Fibroblast of peridontal ligament (primary cell): ENCODE data around the gene GDPGP1.

Experiments used
- DNase-seq: peaks from one replicate; pipeline ENCODE4 v3.0.0-alpha.2; 2010; ENCODE audit errors: extremely low read depth

The GDPGP1 gene

DNA sequence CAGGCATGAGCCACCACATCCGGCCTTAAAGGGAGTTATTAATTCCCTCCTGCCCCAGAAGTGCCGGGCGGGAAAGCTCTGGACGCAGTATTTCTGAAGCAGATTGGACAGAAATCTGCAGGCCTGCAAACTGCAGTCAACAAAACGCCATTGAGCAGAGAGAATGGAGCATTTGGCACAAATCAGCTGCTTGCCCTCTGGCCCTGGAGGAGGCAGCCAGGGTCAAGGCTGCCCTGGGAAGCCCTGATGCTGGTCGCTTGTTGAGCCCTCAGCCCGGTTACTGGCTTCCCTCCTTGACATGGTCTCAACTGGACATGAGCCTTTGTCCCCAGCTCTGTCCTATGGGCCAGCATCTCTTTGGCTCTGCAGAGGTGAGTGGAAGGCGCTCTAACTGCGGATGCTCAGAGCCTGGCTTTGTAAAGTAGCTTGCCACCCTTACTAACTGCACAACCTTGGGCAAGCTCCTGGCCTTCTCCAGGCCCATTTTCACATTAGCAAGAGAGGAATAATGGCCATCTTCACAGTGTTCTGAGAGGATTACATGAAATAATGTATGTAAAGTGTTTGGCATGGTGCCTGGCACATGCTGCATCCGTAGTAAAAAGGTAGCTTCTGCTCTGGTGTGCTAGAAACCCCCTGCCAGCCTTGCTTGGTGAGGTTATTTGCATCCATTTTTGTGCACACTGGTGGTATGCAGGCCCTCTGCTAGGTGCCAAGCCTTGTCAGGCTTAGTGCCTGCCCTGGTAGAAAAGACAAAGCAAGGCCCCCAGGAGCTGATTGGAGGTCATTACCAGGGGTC, 28.8 kb upstream of the GDPGP1 start:
- no peak for DNase-seq

DNA sequence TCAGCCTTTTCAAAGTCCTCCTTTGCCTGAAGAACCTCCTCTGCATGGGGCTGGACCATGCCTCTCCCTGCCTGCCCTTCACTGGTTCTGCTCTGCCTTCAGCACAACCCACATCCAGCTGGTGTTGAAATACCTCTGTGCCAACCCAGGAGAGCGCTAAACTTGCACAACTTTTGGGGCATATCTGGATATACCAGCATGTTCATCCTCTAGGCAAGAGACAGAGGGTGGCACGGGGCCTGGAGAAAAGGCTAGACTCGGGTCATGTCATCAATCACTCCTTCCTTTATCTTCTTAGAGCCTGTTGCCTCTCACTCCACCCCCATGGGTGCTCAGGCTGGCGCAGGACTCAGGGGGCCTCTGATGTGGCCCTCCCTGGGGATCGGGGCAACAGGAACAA, 28.1 kb upstream of the GDPGP1 start:
- DNase-seq, result no peak

DNA sequence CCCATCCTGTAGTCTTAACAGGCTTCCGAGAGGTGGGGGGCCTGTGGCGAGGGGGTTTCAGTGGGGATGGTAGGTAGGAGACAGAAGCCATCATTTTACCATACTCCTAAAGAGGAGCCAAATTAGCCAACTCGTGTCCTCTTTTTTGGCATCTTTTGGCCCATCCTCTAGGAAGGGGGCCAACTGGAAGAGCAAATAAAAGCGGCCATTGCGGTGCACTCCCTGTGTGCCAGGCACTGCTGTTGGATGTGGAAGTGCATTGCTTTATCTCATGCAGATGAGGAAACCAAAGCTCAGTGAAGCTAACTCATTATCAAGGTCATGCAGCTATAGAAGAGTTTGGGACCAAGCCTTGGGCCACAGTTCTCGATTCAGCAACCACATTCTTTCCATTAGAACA, 26.8 kb upstream of the GDPGP1 start:
- DNase-seq, result no peak

DNA sequence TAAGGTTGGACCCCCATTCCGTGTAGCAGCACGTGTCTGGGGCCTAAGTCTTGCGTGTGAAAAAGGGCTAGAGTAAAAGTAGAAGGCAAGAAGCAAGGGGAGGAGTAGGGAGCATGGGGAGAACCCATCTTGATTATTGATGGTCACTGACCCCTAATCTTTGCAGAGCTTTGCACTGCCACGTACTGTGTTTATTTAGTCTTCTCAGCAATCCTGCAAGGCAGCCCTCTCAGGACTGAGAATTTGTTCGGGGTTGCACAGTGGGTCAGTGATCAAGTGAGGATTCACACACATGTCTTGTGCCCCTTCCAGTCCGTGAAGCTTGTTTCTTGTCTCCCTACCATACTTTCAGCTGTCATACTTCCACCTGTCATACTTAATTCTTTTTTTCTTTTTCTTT, 25.7 kb upstream of the GDPGP1 start:
- no peak for DNase-seq

DNA sequence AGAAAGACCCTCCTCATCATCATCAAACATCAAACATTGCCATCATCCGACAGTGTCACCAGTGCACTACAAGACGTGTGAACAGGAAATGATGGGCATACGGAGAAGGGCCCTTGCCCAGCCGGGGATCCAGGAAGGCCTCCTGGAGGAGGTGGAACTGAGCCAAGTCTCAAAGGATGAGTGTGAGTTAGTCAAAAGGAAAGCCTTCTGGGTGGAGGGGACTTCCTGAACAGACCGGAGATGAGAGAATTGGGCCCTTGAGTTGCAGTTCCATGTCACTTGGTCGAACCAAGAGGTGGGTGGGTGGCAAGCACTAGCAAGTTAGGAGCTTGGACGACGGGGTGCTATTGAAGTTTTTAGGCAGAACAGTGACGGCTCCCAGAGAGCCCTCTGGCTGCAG, 24.4 kb upstream of the GDPGP1 start:
- DNase-seq, result no peak

DNA sequence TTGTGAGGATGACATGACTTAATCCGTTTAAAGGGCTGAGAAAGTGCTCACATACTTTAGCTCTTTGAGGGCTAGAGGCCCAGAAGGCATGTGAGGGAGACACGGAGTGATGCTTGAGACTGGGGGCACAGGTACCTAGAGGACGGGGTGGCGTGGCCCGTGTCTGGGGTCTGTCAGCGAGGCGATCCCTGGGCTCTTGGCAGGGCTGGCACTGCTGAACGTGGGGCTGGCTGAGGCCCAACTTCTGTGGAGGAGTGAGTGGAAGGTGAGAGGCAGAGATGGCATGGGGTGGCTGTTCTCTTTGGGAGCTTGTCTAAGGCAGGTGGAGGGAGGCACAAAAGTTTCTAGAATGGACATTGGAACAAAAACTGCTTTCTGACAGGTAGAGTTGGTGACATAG, 23.4 kb upstream of the GDPGP1 start:
- no peak for DNase-seq

DNA sequence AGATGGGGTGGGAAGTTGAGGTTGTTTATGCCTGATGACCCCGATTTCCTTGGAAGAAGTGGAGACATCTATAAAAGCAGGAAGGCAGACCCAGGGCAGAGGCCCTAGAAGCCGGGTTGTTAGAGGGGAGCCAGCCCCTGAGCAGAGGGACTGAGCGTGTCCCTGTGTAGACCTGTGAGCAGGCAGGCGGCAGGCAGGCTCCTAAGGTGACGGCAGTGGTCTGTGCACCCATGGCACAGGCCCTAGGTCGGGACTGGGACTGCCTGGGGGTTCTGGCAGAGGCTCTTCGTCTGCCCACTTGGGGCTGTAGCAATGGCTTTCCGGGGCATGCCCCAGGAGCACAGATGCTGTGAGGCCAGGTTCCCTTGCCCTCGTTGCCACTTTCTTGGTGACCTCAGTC, 23.0 kb upstream of the GDPGP1 start:
- DNase-seq, result no peak

DNA sequence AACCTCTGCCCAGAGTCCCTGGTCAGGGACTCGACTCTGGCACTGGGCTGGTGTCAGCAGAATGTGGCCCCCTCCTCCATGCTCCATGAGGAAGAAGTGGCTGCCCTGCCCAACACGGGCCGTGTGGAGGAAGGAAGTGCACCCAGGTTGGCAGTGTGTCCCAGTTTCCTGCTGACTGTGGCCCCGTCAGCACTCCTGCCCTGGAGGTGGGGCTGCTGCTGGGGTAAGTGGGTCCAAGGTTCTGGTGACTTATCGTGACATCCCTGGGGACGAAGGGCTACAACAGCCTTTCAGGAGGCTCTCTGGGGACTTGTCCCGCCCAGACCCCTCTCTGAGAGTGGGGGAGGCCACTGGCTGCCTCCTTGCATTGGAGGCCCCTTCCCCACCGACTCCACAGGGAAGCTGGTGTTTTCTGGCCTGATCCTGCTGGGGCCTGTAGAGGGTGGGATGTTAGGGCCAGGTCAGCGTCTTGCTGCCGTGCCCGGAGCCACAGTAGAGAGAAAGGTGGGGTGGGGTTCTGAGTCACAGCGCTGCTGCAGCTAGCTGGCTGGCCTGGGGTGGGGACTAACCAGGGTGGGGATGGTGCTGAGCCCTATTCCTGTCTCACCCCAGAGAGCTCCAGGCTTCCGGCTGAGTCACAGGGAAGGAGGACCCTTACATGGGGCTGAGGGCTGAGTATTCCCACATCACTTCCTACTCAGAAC, 22.4 kb upstream of the GDPGP1 start:
- no peak for DNase-seq

DNA sequence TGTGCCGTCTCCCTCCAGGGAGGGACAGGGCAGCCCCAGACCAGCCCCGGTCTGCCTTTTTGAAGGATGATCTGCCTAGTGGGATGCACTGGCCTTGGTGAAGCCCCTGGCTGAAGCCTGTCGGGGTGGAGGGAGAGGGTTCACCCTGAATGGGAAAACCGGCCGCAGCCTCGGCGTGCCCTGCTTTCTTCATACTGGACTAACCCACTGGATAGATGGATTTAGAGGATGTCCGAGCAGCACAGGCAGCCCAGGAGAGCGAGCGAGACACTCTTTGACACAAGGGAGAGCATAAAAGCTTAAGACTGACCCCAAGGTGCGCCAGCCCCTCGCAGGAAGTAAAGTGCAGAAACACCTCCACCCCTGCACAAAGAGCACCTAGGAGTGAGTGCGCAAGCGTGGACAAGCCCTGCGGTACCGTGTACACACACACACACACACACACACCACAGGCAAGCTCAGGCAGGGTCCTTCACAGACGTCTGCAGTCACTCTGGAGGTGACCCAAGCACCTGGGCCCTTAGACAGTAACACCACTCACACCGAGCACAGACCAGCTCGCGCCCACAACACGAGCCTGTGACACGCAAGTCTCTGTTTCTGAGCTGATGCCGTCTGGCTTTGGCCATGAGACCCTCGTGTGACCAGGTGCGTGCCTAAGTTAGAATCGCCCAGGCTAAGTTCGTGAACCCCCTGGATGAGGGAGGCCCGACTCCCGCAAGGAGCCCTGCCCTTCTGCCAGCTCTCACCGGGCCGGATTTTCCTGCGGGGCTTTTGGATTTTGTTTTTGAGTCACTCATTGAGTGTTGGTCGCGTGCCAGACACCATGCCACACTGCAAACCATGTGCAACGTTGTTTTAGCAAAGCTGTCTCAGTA, 21.5 kb upstream of the GDPGP1 start:
- peak; percentile 34 for DNase-seq

DNA sequence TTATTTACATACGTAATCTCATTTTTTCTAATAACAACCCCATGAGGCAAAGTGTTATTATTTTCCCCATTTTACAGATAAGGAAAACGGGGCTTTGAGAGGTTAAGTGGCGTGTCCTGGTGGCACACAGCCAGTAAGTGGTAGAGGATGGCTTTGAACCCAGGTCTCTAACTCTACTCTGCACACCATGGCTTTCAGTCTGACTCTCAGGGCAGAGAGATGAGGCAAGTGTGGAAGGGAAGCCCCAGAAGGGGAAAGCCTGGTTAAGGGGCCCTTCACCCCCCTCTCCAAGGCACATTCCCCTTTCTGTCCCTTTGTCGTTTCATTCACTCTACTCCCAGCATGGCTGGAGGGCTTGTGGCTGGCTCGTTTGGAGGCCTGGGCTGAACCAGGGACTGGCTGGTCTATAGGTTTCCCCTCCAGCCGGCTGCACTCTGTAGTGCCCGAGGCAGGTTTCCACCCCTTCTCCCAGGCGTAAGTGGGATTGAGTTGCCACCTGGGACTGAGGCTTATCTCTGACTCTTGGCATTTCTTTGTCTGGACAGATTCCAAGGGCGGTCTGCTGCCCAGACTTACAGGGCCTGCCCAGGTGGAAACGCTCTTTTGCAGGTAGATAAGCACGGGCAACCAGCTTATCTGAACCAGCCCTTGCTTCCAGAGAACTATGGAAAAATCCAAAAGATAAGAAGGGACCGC, 20.7 kb upstream of the GDPGP1 start:
- DNase-seq, result no peak

DNA sequence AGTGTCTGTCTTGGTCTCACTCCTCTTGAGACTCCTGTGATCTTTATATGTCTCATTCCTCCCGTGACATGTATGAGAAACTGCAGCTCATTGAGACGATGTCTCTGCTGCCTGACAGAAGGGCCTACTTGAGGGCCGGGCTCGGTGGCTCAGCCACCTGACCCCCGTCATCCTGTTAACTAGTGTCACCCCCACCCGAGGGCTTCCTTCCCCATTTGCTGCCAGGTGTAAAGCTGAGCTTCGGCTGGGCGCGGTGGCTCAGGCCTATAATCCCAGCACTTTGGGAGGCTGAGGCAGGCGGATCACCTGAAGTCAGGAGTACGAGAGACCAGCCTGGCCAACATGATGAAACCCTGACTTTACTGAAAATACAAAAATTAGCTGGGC, 20.2 kb upstream of the GDPGP1 start:
- no peak for DNase-seq

DNA sequence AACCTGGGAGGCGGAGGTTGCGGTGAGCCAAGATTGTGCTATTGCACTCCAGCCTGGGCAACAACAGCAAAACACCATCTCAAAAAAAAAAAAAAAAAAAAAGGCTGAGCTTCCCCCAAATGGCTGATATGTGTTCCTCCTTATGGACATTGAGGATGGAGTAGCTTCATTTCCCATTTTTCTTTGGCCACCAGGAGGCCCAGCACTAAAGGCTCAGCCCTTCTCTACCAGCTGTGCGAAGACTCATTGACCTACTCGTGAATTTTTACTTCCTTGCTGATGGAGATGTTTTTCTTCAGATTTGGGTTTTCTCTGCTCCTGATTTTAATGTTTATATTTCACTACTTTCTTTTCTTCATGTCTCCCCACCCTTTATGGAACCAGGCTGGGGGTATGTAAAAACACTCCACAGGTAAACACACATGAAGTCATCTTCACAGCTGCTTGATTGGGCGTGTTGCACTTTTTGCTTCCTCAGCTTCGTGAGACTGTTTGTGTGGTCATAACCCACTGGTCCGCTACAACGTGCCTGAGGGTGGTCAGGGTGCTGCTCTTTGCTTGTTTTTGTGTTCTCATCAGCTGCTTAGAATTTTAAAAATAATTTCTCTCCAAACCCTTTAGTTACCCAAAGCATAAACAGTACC, 19.3 kb upstream of the GDPGP1 start:
- no peak for DNase-seq

DNA sequence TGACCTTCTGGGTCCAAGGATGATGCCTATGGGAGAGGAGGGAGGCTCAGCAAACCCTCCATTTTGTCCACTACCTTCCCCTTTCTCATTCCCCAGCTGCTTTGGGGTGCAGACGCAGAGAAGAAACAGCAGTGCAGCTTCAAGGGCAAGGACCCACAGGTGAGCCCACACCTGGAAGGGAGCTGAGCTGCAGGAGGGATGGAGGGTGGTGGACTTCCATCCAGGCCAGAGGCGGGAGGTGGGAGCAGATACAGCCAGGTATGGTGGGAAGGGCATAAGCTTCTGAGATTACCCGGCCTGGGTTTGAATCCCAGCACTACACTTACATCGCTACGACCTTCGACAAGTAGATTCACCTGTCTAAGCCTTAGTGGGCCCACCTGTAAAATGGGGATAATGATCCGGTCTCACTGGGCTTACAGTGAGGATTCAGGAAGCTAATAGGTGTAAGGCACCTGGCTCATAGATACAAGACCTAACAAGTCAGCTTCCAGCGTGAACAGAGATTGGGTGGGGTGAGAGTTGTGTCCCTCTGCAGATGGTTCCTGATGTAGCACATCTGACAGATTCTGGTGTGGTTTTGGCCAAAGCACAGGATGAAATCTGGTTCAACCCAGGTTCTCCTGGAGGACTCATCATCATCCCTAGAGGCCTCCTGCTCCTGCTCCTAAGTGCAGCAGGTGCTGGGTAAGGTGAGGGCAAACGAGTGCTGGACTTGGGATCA, 16.2 kb upstream of the GDPGP1 start:
- DNase-seq, result no peak

DNA sequence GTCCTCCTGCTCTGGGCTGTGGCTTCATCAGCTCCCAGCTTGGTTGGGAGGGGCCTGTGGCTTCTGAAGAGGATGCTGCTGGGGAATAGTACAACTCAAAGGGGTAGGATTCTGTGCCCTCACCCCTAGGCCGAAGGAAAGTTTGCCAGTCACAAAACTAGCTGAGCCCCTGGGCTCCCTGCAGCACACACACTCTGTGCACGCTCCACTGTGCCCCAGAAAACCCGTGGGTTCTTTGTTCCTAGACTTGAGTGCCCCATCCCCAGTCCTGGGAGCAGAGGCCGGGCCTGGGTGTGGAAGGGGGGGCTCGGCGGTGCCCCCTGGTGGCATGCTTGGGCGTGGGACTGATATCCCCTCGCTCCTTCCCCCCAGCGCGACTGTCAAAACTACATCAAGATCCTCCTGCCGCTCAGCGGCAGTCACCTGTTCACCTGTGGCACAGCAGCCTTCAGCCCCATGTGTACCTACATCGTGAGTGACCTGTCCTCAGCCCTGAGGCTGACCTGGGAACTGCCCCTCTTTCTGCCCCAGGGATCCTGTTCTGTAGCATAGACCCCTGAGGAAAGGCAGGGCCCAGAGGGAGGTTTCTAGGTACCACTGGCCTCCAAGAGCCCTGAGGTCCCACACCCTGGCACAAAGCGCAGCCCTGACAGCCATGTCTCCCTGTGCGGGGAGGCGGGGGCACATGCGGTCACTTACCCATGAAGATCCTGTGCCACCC, 14.4 kb upstream of the GDPGP1 start:
- DNase-seq, result no peak

DNA sequence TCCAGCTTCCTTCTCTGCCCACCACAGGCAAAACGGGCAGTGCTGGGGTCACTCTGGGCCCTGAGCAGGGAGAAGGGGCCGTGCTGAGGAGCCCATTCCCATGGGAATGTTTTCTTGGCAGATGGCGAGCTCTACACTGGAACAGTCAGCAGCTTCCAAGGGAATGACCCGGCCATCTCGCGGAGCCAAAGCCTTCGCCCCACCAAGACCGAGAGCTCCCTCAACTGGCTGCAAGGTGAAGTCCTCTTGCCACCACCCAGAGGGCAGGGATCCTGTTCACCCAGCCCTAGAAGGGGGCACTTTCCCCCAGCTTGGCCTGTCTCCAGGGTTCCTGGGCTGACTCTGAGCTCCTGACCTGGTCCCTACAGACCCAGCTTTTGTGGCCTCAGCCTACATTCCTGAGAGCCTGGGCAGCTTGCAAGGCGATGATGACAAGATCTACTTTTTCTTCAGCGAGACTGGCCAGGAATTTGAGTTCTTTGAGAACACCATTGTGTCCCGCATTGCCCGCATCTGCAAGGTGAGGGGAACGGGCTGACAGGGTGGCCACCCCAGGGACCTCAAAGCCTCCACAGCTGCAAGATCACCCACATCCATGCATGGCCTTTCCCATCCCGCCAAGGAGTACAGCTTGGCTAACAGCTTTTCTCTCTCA, 12.6 kb upstream of the GDPGP1 start:
- DNase-seq, result peak; percentile 91

DNA sequence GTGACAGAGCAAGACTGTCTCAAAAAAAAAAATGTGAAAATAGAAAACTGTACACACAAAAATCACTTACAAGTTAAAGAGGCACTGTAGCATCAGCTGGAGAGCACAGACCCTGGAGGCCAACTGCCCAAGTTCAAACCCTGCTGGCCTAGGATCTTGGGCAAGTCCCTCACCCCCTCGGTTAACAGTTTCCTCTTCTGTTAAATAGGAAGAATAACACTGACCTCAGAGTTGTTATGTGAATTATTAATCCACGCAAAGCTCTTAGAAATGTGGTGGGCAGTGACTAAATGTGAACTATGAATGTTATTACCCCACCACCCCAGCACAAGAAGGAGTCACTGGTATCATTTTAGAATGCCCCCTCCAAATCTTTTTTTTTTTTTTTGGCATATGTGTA, 11.5 kb upstream of the GDPGP1 start:
- no peak for DNase-seq

DNA sequence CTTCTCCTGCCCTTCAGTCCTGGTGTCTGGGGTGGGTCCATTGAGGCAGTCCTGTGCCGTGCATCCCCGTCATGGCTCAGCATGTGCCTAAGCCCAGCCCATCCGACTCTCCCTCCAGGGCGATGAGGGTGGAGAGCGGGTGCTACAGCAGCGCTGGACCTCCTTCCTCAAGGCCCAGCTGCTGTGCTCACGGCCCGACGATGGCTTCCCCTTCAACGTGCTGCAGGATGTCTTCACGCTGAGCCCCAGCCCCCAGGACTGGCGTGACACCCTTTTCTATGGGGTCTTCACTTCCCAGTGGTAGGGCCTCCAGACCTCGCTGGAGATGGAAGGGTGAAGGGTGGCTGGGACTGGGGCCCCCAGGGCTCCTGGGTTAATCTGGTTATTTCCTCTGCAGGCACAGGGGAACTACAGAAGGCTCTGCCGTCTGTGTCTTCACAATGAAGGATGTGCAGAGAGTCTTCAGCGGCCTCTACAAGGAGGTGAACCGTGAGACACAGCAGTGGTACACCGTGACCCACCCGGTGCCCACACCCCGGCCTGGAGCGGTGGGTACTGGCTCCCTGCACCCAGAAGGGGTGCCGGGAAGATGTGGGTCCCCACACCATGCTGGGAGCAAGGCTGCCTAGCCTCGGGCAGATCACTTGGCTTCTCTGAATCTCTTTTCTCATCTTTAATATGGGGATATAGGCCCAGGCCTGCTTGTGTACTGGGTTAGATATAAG, 10.4 kb upstream of the GDPGP1 start:
- DNase-seq, result no peak

DNA sequence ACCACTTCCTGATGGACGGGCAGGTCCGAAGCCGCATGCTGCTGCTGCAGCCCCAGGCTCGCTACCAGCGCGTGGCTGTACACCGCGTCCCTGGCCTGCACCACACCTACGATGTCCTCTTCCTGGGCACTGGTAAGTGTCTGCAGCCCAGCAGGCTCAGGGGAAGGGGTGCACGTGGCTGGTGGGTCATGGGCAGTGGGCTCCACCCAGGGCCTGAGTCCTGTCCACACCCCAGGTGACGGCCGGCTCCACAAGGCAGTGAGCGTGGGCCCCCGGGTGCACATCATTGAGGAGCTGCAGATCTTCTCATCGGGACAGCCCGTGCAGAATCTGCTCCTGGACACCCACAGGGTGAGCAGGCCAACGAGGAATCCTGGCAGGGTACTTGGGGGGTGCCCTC, 9.0 kb upstream of the GDPGP1 start:
- DNase-seq, result no peak
